OCI-LY1 (cell line): Measurements from ENCODE around the gene SEMA6B.

Experiments used
- CTCF ChIP-seq: fragments of 200-600 bp; sonication (generic), shearing (Covaris generic); IDR thresholded peaks from 2 replicates; pipeline ENCODE4 v1.5.1; 2017; ENCODE audit warnings: mild to moderate bottlenecking, antibody characterized with exemption, low read length, moderate library complexity, mixed read lengths
- EZH2 ChIP-seq: fragments of 200-600 bp; sonication (generic), shearing (Covaris generic); IDR thresholded peaks from 2 replicates; pipeline ENCODE4 v1.8.0; 2017; ENCODE audit warnings: borderline replicate concordance, mixed run types, mild to moderate bottlenecking, antibody characterized with exemption, low read length, moderate library complexity, mixed read lengths

GRCh38 chr19:4579389-4579788 is 19.9 kb upstream of the SEMA6B start:
- TF ChIP-seq EZH2 = no peak
- TF ChIP-seq CTCF = no peak
